Measurements from ENCODE around the gene PAGE3.

Gene PAGE3

GRCh38 chrX:55220119-55220794, 44.5 kb downstream of the PAGE3 start, which contains the start of gene PAGE5:
Gene PAGE5 (plus strand): TSS chrX:55220346. CDS start chrX:55221383, 1,037 bp downstream.
- DNase-seq (ENCODE audit: low read depth): no peak
- TF ChIP-seq, protein P1, sequence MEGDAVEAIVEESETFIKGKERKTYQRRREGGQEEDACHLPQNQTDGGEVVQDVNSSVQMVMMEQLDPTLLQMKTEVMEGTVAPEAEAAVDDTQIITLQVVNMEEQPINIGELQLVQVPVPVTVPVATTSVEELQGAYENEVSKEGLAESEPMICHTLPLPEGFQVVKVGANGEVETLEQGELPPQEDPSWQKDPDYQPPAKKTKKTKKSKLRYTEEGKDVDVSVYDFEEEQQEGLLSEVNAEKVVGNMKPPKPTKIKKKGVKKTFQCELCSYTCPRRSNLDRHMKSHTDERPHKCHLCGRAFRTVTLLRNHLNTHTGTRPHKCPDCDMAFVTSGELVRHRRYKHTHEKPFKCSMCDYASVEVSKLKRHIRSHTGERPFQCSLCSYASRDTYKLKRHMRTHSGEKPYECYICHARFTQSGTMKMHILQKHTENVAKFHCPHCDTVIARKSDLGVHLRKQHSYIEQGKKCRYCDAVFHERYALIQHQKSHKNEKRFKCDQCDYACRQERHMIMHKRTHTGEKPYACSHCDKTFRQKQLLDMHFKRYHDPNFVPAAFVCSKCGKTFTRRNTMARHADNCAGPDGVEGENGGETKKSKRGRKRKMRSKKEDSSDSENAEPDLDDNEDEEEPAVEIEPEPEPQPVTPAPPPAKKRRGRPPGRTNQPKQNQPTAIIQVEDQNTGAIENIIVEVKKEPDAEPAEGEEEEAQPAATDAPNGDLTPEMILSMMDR (conservative IDR thresholded peaks at IDR 0.05; ENCODE audit: low read depth, low read length): no peak
- H3K4me3 ChIP-seq (ENCODE audit: low read depth, low read length): no peak within 1 kb of the TSS

DNA sequence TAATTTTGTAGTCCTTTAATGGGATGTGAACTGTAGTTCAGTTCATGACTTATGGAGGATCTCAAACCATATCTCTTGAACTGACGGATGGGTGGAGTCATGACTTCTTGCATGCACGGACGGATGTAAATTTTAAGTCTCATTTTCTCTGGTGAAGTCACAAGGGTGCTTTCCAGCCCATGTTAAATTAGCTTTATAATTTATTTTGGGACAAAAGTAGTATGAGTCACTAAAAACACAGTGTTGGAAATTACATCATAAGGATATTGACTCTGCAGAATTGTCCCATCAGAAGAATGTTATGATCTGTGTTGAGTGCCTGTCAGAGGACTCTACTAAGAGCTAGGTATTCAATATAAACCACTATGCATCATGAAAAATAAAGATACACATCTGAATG, 51.3 kb downstream of the PAGE3 start:
- TF ChIP-seq, protein P1 (conservative IDR thresholded peaks at IDR 0.05; ENCODE audit: low read depth, low read length): no peak
- no peak overlapping the region for H3K4me3 ChIP-seq (ENCODE audit: low read depth, low read length)
- DNase-seq (ENCODE audit: low read depth): no peak

DNA sequence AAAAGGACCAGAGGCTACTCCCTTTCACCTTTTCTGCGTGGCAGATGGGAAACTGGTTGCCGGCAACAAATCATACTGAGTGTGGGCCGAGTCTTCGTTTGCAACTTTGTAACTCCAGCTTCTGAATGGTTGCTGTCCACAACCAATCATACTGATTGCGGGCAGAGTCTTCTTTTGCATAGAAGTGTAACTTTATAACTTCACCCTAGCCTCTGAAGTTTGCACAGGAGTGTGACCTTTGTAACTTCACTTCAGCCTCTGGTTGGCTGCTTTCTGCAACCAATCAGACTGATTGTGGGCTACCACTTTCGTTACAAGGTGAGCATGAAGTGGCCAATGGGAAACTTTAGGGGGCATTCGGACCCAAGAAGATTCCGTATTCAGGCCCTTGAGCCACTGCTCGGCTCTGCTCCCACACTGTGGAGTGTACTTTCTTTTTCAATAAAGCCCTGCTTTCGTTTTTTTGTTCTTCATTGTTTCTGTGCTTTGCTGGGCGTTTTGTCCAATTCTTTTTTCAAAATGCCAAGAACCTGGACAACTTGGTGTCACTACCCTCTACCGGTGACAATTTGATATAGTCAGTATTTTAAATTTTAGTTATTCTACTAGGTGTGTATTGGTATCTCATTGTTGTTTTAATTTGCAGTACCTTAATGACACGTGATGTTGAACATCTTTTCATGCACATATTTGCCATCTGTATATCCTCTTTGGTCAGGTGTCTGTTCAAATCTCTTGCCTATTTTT, 53.6 kb downstream of the PAGE3 start:
- no peak overlapping the region for H3K4me3 ChIP-seq (ENCODE audit: low read depth, low read length)
- TF ChIP-seq, protein P1 (conservative IDR thresholded peaks at IDR 0.05; ENCODE audit: low read depth, low read length): no peak
- DNase-seq (ENCODE audit: low read depth): no peak
